GM21717 (cell line): Measurements from ENCODE around the gene BCO1.

Source experiments
- ATAC-seq: cut with Tn5 transposase; IDR thresholded peaks from one replicate; pipeline ENCODE4 v1.9.1; 2021; ENCODE audit warnings: mild to moderate bottlenecking, moderate library complexity; ENCODE audit not compliant: unreplicated experiment

Gene BCO1

GRCh38 chr16:81315271-81316175 lies 77.0 kb downstream of the BCO1 start:
- ATAC-seq: peak; percentile 32

- ATAC-seq: no peak
Measured at GRCh38 chr16:81316176-81316496, 77.6 kb downstream of the BCO1 start.

- ATAC-seq: no peak
Measured at GRCh38 chr16:81318711-81319110, 80.2 kb downstream of the BCO1 start.

- ATAC-seq: no peak
Measured at GRCh38 chr16:81319221-81319912, 80.9 kb downstream of the BCO1 start.

DNA sequence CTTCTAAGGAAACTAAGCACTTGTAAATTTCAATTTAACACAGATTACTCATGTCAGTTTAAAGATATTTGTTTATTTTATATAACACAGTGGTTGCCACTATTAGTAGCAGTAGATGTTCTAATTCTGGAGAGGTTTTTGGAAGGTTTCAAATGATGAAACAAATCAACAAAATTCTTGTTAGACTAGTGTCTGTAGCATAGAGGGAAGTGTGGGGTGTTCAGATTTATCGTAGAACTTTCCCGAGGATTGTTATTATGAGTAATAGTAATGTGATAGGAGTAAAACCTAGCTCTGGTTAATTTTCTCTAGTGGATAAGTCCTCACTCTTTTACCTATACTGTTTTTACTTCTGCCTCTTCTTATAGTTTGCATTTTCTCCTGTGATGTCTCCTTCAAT lies 82.5 kb downstream of the BCO1 start:
- ATAC-seq: no peak

- ATAC-seq: no peak
Measured at GRCh38 chr16:81321536-81321935, 83.0 kb downstream of the BCO1 start.

DNA sequence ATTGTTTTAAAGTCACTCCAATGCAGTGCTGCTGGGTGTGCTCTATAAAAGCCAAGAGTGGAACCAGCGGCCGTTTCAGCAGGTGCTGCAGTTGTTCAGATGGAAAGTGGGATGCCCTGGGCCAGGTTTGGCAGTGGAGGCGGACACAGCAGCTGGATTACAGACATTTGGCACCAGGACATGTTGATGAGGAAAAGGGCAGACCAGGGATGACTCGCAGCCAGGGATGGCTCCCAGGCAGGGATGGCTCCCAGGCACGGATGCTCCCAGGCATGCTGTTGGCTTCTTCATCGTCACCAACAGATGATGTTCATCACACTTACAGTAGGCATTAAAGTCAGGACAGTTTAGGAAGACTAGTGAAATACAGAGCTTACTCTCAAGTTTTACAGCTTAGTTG lies 86.3 kb downstream of the BCO1 start:
- ATAC-seq: no peak

GRCh38 chr16:81327011-81327410 lies 88.5 kb downstream of the BCO1 start:
- ATAC-seq: no peak

DNA sequence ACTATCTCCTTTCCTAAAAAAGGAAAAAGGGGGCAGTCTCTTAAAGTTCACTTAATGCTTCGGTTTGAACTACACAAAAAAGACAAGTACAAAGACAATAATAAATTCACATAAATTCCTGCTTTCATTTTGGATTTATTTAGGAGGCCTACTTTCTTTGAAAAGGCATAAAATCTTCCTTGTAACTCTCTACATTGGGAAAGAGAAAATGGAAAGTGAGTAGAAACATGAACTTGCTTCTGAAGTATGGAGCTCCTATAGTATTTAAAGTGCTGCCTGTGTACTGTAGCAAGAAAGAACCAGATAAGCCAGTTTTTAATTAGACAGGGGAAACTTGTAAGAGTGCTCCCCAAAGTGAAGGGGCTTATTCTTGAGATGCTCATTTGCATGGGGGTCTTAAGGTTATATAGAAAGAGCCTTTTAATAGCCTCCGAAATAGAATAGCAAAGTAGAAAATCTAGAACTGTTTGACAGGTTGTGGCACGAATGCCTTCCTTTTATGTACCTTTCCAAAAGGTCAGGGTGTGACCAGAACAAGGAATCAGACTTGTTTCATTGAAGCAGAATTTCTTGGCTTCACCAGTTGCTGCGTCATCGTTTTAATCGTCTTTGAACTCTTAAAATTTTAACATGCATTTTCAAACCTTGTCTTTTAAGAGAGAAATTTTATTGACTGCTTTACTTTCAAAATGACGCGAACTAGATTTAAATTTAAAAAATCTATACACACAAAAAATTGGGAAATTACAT lies 89.1 kb downstream of the BCO1 start:
- ATAC-seq: no peak

GRCh38 chr16:81329947-81330346 lies 91.5 kb downstream of the BCO1 start:
- no peak for ATAC-seq

- ATAC-seq: no peak
Measured at GRCh38 chr16:81333356-81333755, 94.9 kb downstream of the BCO1 start.

- ATAC-seq: no peak
Measured at GRCh38 chr16:81335669-81336068, 97.2 kb downstream of the BCO1 start.

DNA sequence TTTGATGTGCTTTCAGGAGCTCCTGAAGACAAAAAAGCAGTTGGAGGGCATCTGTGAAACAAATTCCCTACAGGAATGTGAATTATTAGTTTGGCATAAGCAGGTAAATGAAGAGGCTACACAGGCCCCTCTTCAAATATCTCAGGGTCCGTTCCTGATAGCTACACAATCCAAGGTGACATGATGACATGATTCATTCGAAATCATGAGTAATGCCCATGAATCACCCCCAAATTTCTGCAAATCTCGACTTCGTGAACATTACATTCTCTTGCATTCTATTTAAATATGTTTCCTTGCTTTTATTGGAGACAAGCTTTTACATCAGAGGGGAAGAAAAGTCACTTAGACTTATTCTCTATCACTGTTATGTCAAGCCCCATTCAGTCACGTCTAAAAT lies 98.6 kb downstream of the BCO1 start:
- no peak for ATAC-seq
